ENCODE measurements around the gene NRM. TPM values are rescaled to one million over a fixed set of nuclear protein-coding genes. Genes with fewer than 3 reads are reported as not detected.

The NRM gene
- total and polyA plus RNA-seq, 2 of the 13 experiments (the other 11 are each of a cell fraction or from before 2014, with no cell fraction given) = 12.5 to 16.0 TPM

DNA sequence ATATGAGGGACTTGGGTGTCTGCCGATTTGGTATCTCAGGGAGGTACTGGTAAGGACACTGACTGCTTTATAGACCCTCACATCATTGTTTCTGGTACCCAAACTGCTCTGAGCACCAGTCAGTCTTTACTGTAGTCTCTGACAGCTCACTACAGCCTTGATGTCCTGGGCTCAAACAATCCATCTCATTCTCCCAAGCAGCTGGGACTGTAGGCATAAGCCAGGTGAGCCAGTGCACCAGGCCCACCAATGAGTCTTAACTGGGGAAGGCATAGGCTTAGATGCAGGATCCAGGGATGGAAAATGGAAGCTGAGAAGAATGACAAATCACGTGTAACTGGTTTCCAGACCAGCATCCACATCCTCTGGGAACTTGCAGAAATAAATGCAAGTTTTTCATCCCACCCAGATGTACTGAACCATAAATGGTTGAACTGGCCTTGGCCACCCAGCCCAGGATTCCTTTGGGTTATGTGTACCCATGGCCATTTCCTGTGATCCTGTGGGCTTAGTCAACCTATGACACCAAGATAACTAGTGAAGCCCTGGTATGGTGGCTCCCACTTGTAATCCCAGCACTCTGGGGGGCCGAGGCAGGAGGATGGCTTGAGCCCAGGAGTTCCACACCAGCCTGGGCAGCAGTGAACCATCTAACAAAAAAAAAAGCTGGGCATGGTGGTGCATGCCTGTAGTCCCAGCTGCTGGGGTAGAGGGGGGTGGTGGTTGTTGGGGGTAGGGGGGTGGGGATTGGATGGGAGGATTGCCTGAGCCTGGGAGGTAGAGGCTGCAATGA, 35.1 kb upstream of the NRM start (continued):
- TF ChIP-seq, protein P1, sequence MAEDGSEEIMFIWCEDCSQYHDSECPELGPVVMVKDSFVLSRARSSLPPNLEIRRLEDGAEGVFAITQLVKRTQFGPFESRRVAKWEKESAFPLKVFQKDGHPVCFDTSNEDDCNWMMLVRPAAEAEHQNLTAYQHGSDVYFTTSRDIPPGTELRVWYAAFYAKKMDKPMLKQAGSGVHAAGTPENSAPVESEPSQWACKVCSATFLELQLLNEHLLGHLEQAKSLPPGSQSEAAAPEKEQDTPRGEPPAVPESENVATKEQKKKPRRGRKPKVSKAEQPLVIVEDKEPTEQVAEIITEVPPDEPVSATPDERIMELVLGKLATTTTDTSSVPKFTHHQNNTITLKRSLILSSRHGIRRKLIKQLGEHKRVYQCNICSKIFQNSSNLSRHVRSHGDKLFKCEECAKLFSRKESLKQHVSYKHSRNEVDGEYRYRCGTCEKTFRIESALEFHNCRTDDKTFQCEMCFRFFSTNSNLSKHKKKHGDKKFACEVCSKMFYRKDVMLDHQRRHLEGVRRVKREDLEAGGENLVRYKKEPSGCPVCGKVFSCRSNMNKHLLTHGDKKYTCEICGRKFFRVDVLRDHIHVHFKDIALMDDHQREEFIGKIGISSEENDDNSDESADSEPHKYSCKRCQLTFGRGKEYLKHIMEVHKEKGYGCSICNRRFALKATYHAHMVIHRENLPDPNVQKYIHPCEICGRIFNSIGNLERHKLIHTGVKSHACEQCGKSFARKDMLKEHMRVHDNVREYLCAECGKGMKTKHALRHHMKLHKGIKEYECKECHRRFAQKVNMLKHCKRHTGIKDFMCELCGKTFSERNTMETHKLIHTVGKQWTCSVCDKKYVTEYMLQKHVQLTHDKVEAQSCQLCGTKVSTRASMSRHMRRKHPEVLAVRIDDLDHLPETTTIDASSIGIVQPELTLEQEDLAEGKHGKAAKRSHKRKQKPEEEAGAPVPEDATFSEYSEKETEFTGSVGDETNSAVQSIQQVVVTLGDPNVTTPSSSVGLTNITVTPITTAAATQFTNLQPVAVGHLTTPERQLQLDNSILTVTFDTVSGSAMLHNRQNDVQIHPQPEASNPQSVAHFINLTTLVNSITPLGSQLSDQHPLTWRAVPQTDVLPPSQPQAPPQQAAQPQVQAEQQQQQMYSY (CRISPR knock-in tag; IDR thresholded peaks at IDR 0.05) = no peak
- TF ChIP-seq, protein P2, sequence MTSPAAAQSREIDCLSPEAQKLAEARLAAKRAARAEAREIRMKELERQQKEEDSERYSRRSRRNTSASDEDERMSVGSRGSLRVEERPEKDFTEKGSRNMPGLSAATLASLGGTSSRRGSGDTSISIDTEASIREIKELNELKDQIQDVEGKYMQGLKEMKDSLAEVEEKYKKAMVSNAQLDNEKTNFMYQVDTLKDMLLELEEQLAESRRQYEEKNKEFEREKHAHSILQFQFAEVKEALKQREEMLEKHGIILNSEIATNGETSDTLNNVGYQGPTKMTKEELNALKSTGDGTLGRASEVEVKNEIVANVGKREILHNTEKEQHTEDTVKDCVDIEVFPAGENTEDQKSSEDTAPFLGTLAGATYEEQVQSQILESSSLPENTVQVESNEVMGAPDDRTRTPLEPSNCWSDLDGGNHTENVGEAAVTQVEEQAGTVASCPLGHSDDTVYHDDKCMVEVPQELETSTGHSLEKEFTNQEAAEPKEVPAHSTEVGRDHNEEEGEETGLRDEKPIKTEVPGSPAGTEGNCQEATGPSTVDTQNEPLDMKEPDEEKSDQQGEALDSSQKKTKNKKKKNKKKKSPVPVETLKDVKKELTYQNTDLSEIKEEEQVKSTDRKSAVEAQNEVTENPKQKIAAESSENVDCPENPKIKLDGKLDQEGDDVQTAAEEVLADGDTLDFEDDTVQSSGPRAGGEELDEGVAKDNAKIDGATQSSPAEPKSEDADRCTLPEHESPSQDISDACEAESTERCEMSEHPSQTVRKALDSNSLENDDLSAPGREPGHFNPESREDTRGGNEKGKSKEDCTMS (CRISPR knock-in tag; conservative IDR thresholded peaks at IDR 0.05) = no peak
- TF ChIP-seq PHF5A (CRISPR knock-in tag; IDR thresholded peaks at IDR 0.05; ENCODE audit: low read depth, unreplicated experiment) (no peak), RFX3 (CRISPR knock-in tag; IDR thresholded peaks at IDR 0.05) (no peak), XRCC5 (optimal IDR thresholded peaks at IDR 0.05; ENCODE audit: low read length) (no peak), HOXD1 (CRISPR knock-in tag; IDR thresholded peaks at IDR 0.05) (no peak), ZNF629 (CRISPR knock-in tag; conservative IDR thresholded peaks at IDR 0.05) (no peak), ZSCAN25 (CRISPR knock-in tag; IDR thresholded peaks at IDR 0.05) (no peak), NAIF1 (CRISPR knock-in tag; IDR thresholded peaks at IDR 0.05; ENCODE audit: borderline replicate concordance) (no peak), ZNF251 (CRISPR knock-in tag; IDR thresholded peaks at IDR 0.05) (no peak), ISL2 (CRISPR knock-in tag; IDR thresholded peaks at IDR 0.05) (no peak), ZNF331 (CRISPR knock-in tag; IDR thresholded peaks at IDR 0.05) (no peak), GABPB1 (CRISPR knock-in tag; IDR thresholded peaks at IDR 0.05) (no peak), ZKSCAN8 (CRISPR knock-in tag; IDR thresholded peaks at IDR 0.05; ENCODE audit: borderline replicate concordance) (0 out of 2 replicates have a peak, but pooled peaks have one; percentile 24), ASH2L (IDR thresholded peaks at IDR 0.05; ENCODE audit: insufficient read length, low read depth, low read length) (no peak), CREB1 (IDR thresholded peaks at IDR 0.05) (no peak), CREB1 (CRISPR knock-in tag; IDR thresholded peaks at IDR 0.05) (no peak)
- TF ChIP-seq, protein P3, sequence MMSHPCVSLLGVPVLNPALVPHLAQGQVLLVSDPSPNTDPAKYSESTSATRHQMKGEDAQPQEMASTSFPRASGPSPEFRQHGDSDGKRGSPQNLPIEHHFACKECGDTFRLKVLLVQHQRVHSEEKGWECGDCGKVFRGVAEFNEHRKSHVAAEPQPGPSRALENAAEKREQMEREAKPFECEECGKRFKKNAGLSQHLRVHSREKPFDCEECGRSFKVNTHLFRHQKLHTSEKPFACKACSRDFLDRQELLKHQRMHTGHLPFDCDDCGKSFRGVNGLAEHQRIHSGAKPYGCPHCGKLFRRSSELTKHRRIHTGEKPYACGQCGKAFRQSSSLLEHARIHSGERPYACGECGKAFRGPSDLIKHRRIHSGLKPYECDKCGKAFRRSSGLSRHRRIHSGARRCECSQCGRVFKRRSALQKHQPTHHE (CRISPR knock-in tag; IDR thresholded peaks at IDR 0.05; ENCODE audit: borderline replicate concordance) = no peak
- TF ChIP-seq, protein P4, sequence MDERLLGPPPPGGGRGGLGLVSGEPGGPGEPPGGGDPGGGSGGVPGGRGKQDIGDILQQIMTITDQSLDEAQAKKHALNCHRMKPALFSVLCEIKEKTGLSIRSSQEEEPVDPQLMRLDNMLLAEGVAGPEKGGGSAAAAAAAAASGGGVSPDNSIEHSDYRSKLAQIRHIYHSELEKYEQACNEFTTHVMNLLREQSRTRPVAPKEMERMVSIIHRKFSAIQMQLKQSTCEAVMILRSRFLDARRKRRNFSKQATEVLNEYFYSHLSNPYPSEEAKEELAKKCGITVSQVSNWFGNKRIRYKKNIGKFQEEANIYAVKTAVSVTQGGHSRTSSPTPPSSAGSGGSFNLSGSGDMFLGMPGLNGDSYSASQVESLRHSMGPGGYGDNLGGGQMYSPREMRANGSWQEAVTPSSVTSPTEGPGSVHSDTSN (CRISPR knock-in tag; IDR thresholded peaks at IDR 0.05) = no peak
- TF ChIP-seq, protein P5, sequence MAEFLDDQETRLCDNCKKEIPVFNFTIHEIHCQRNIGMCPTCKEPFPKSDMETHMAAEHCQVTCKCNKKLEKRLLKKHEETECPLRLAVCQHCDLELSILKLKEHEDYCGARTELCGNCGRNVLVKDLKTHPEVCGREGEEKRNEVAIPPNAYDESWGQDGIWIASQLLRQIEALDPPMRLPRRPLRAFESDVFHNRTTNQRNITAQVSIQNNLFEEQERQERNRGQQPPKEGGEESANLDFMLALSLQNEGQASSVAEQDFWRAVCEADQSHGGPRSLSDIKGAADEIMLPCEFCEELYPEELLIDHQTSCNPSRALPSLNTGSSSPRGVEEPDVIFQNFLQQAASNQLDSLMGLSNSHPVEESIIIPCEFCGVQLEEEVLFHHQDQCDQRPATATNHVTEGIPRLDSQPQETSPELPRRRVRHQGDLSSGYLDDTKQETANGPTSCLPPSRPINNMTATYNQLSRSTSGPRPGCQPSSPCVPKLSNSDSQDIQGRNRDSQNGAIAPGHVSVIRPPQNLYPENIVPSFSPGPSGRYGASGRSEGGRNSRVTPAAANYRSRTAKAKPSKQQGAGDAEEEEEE (CRISPR knock-in tag; IDR thresholded peaks at IDR 0.05; ENCODE audit: borderline replicate concordance) = no peak

Measured in HepG2 (cell line).